ENCODE data around the gene IFNAR1. TPM values are rescaled to one million over a fixed set of nuclear protein-coding genes. Genes with fewer than 3 reads are reported as not detected.

Gene IFNAR1
- total and polyA plus RNA-seq, 2 experiments from 2014 or later = 14.0 to 18.7 TPM

GRCh38 chr21:33373451-33373850 lies 48.7 kb downstream of the IFNAR1 start:
- H4K20me1 ChIP-seq (replicated peaks; ENCODE audit: insufficient read depth) = no peaks in the 10 kb centered on the region
- peaks cover 31% of the 10 kb centered on the region for H3K9me3 Mint-ChIP-seq
- ATAC-seq = no peak

More at GRCh38 chr21:33373451-33373850, 48.7 kb downstream of the IFNAR1 start:
- H3K27ac Mint-ChIP-seq = no peak overlapping the region
- H3K9me2 ChIP-seq (ENCODE audit: insufficient read depth) = no peaks in the 10 kb centered on the region
- H3K36me3 ChIP-seq (ENCODE audit: insufficient read depth) = peaks cover 7% of the 10 kb centered on the region; the same call in 1 of the 2 replicates
- peaks cover 15% of the 10 kb centered on the region for H3K36me3 Mint-ChIP-seq (ENCODE audit: low read depth)
- H2AFZ ChIP-seq = peak overlapping the region; percentile 45; the same call in 1 of the 2 replicates
- no peak overlapping the region for H3K4me2 ChIP-seq
- TF ChIP-seq ZNF114 (CRISPR knock-in tag; IDR thresholded peaks at IDR 0.05) (no peak), ZNF462 (CRISPR knock-in tag; IDR thresholded peaks at IDR 0.05) (no peak), ETS1 (IDR thresholded peaks at IDR 0.05) (no peak)
- no peak overlapping the region for H3K27ac ChIP-seq (ENCODE audit: low read depth)
- no peak for DNase-seq (ENCODE audit: low spot score)
- peaks cover 5% of the 10 kb centered on the region for H3K27me3 Mint-ChIP-seq (ENCODE audit: insufficient read depth, low read depth, poor library complexity)
- no peaks in the 10 kb centered on the region for H3K79me2 ChIP-seq (replicated peaks; ENCODE audit: insufficient read depth)
- no peak overlapping the region for H3K4me3 Mint-ChIP-seq
- H3K4me1 Mint-ChIP-seq = no peaks in the 10 kb centered on the region
- 0 out of 2 replicates have a peak, but pooled peaks cover 3% of the 10 kb centered on the region for H3F3A ChIP-seq (replicated peaks; ENCODE audit: low read depth)
- no peaks in the 10 kb centered on the region for H3K27me3 ChIP-seq (ENCODE audit: insufficient read depth)
- H3K4me1 ChIP-seq (ENCODE audit: insufficient read depth) = no peaks in the 10 kb centered on the region
- no peak overlapping the region for H3K4me3 ChIP-seq
